Stimulated activated effector memory CD8-positive, alpha-beta T cell treated with anti-CD3 and anti-CD28 coated beads, Interleukin-12 subunit alpha, Interleukin-12 subunit beta, amount 100 ng/mL, for 72 hours (primary cell): ENCODE measurements around the gene TEX48.

ENCODE experiments used
- ATAC-seq: fragments of 150-1000 bp; cut with Tn5 transposase; 2 replicates; pipeline ENCODE4 v1.10.0; 2021
- DNase-seq, 2 donors: peaks; one replicate each; pipeline ENCODE4 v3.0.0; 2021 to 2022; ENCODE audit warnings: low spot score in 2 of 2
- H3K27ac Mint-ChIP-seq: one replicate; pipeline ENCODE4 v1.8.0; 2022; ENCODE audit warnings: mild to moderate bottlenecking, mixed read lengths
- H3K36me3 Mint-ChIP-seq: one replicate; pipeline ENCODE4 v1.8.0; 2022; ENCODE audit warnings: mild to moderate bottlenecking, mixed read lengths
- H3K4me1 Mint-ChIP-seq: one replicate; pipeline ENCODE4 v1.8.0; 2022; ENCODE audit warnings: mixed read lengths
- H3K4me3 Mint-ChIP-seq: one replicate; pipeline ENCODE4 v1.8.0; 2022; ENCODE audit warnings: mild to moderate bottlenecking, mixed read lengths
- H3K9me3 Mint-ChIP-seq: one replicate; pipeline ENCODE4 v1.8.0; 2022; ENCODE audit warnings: mixed read lengths

Gene TEX48

GRCh38 chr9:114662081-114662989 is 19.7 kb downstream of the TEX48 start:
- Mint-ChIP-seq H3K36me3 (peaks cover 6% of the 10 kb centered on the region), H3K27ac (no peak overlapping the region), H3K9me3 (no peaks in the 10 kb centered on the region), H3K4me3 (no peak overlapping the region), H3K4me1 (peaks cover 22% of the 10 kb centered on the region)
- ATAC-seq (peak; percentile 83), DNase-seq (peak; percentile 57 to 86)

GRCh38 chr9:114657705-114658104 is 24.3 kb downstream of the TEX48 start, which contains the start of gene TEX53:
Gene TEX53, minus strand, starts transcription at chr9:114657805. Its CDS starts 31 bp downstream, at chr9:114657774.
- no peak for DNase-seq
- Mint-ChIP-seq H3K4me1 (peaks cover 22% of the 10 kb centered on the region), H3K4me3 (no peak within 1 kb of the TSS), H3K9me3 (no peaks in the 10 kb centered on the region), H3K36me3 (peaks cover 6% of the 10 kb centered on the region), H3K27ac (no peak within 1 kb of the TSS)
- no peak for ATAC-seq

- DNase-seq (no peak), ATAC-seq (no peak)
- H3K36me3 Mint-ChIP-seq = peaks cover 6% of the 10 kb centered on the region
- no peak overlapping the region for H3K4me3 Mint-ChIP-seq
- no peak overlapping the region for H3K27ac Mint-ChIP-seq
- H3K9me3 Mint-ChIP-seq = no peaks in the 10 kb centered on the region
- peaks cover 28% of the 10 kb centered on the region for H3K4me1 Mint-ChIP-seq
Measured at GRCh38 chr9:114656301-114656700, 25.7 kb downstream of the TEX48 start.

- DNase-seq (no peak), ATAC-seq (no peak)
- Mint-ChIP-seq H3K4me1 (peaks cover 28% of the 10 kb centered on the region), H3K9me3 (no peaks in the 10 kb centered on the region), H3K36me3 (peaks cover 6% of the 10 kb centered on the region), H3K4me3 (no peak overlapping the region), H3K27ac (no peak overlapping the region)
Measured at GRCh38 chr9:114655689-114656088, 26.3 kb downstream of the TEX48 start.

- H3K4me3 Mint-ChIP-seq = no peak overlapping the region
- no peaks in the 10 kb centered on the region for H3K9me3 Mint-ChIP-seq
- DNase-seq = peak; percentile 76 to 93
- peaks cover 6% of the 10 kb centered on the region for H3K36me3 Mint-ChIP-seq
- peak overlapping the region; percentile 92 for H3K27ac Mint-ChIP-seq
- peaks cover 22% of the 10 kb centered on the region for H3K4me1 Mint-ChIP-seq
- ATAC-seq = peak; percentile 71
Measured at GRCh38 chr9:114653556-114654159, 28.3 kb downstream of the TEX48 start.

- Mint-ChIP-seq H3K27ac (peak overlapping the region; percentile 92), H3K4me3 (peak overlapping the region; percentile 48), H3K4me1 (peaks cover 22% of the 10 kb centered on the region), H3K36me3 (peaks cover 11% of the 10 kb centered on the region), H3K9me3 (no peaks in the 10 kb centered on the region)
- peak; percentile 87 for ATAC-seq
- DNase-seq = no peak
Measured at GRCh38 chr9:114652776-114653555, 29.0 kb downstream of the TEX48 start.

GRCh38 chr9:114643896-114644295 is 38.1 kb downstream of the TEX48 start:
- peaks cover 76% of the 10 kb centered on the region for H3K36me3 Mint-ChIP-seq
- no peaks in the 10 kb centered on the region for H3K9me3 Mint-ChIP-seq
- ATAC-seq (no peak), DNase-seq (no peak)
- no peaks in the 10 kb centered on the region for H3K4me1 Mint-ChIP-seq
- no peak overlapping the region for H3K4me3 Mint-ChIP-seq
- peak overlapping the region; percentile 30 for H3K27ac Mint-ChIP-seq

GRCh38 chr9:114643001-114643400 is 39.0 kb downstream of the TEX48 start:
- H3K27ac Mint-ChIP-seq = no peak overlapping the region
- no peaks in the 10 kb centered on the region for H3K4me1 Mint-ChIP-seq
- H3K9me3 Mint-ChIP-seq = no peaks in the 10 kb centered on the region
- peaks cover 80% of the 10 kb centered on the region for H3K36me3 Mint-ChIP-seq
- no peak overlapping the region for H3K4me3 Mint-ChIP-seq
- no peak for DNase-seq
- no peak for ATAC-seq

GRCh38 chr9:114641967-114642366 is 40.0 kb downstream of the TEX48 start:
- H3K27ac Mint-ChIP-seq = peak overlapping the region; percentile 4
- no peak overlapping the region for H3K4me3 Mint-ChIP-seq
- DNase-seq = no peak
- ATAC-seq = no peak
- no peaks in the 10 kb centered on the region for H3K4me1 Mint-ChIP-seq
- H3K36me3 Mint-ChIP-seq = peaks cover 83% of the 10 kb centered on the region
- no peaks in the 10 kb centered on the region for H3K9me3 Mint-ChIP-seq

- Mint-ChIP-seq H3K36me3 (peaks cover 74% of the 10 kb centered on the region), H3K4me3 (no peak overlapping the region), H3K27ac (no peak overlapping the region), H3K9me3 (no peaks in the 10 kb centered on the region), H3K4me1 (peaks cover 6% of the 10 kb centered on the region)
- DNase-seq (no peak), ATAC-seq (no peak)
Measured at GRCh38 chr9:114638404-114638803, 43.6 kb downstream of the TEX48 start.

GRCh38 chr9:114634387-114634786 is 47.6 kb downstream of the TEX48 start:
- ATAC-seq (no peak), DNase-seq (no peak)
- Mint-ChIP-seq H3K4me3 (no peak overlapping the region), H3K9me3 (no peaks in the 10 kb centered on the region), H3K36me3 (peaks cover 78% of the 10 kb centered on the region), H3K4me1 (peaks cover 6% of the 10 kb centered on the region), H3K27ac (peak overlapping the region; percentile 29)

GRCh38 chr9:114633438-114634089 is 48.4 kb downstream of the TEX48 start:
- no peak for ATAC-seq
- Mint-ChIP-seq H3K4me1 (peaks cover 6% of the 10 kb centered on the region), H3K36me3 (peaks cover 77% of the 10 kb centered on the region), H3K9me3 (no peaks in the 10 kb centered on the region), H3K27ac (peak overlapping the region; percentile 29), H3K4me3 (no peak overlapping the region)
- DNase-seq = no peak

- peaks cover 71% of the 10 kb centered on the region for H3K36me3 Mint-ChIP-seq
- no peak overlapping the region for H3K4me3 Mint-ChIP-seq
- DNase-seq = no peak
- no peaks in the 10 kb centered on the region for H3K9me3 Mint-ChIP-seq
- no peak overlapping the region for H3K27ac Mint-ChIP-seq
- H3K4me1 Mint-ChIP-seq = peaks cover 6% of the 10 kb centered on the region
- no peak for ATAC-seq
Measured at GRCh38 chr9:114631166-114631565, 50.8 kb downstream of the TEX48 start.

- H3K27ac Mint-ChIP-seq = peak overlapping the region; percentile 7
- ATAC-seq = no peak
- H3K36me3 Mint-ChIP-seq = peaks cover 59% of the 10 kb centered on the region
- DNase-seq = no peak
- H3K9me3 Mint-ChIP-seq = no peaks in the 10 kb centered on the region
- no peak overlapping the region for H3K4me3 Mint-ChIP-seq
- H3K4me1 Mint-ChIP-seq = no peaks in the 10 kb centered on the region
Measured at GRCh38 chr9:114629563-114630090, 52.4 kb downstream of the TEX48 start.

- Mint-ChIP-seq H3K4me3 (no peak overlapping the region), H3K9me3 (no peaks in the 10 kb centered on the region), H3K36me3 (peaks cover 48% of the 10 kb centered on the region), H3K27ac (no peak overlapping the region), H3K4me1 (no peaks in the 10 kb centered on the region)
- DNase-seq (no peak), ATAC-seq (no peak)
Measured at GRCh38 chr9:114627553-114627952, 54.4 kb downstream of the TEX48 start.
